Fibroblast of skin of right quadriceps (primary cell): Measurements from ENCODE around the gene CDC42BPB.

Experiments
- DNase-seq: peaks from one replicate; pipeline ENCODE4 v3.0.0-alpha.2; 2013

The CDC42BPB gene

DNA sequence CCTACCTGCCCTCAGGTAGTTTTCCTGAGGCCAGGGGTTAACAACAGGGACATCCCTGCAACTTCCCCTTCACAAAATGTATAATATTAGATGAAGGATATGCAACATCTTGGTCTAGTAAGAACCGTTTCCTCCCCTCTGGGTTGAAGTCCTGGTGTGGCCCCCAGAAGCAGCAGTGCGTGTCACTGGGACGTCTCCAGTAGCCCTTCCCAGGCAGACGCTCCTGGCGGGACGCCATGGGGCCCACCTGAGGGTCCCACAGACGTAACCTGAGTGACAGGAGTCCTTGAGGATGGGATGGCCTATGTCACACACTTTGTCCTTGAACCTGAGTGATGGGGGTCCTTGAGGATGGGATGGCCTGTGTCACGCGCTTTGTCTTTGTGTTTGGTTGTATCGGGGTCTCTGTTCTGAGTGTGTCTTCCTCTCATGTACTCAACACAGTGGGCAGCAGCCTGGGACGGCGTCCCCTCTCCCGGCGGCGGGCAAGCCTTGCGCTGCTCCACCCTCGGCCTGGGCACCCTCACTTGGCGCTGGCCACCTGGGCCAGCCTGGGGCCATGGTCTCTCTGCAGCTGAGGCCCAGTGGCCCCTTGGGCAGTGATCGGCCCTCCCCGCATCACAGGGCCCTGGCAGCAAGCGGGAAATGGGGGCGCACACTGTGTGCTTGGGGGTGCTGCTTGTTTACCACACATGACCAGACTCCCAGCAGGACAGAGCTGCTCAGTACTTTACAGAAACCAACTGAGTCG lies 149.2 kb downstream of the CDC42BPB start:
- DNase-seq = no peak

DNA sequence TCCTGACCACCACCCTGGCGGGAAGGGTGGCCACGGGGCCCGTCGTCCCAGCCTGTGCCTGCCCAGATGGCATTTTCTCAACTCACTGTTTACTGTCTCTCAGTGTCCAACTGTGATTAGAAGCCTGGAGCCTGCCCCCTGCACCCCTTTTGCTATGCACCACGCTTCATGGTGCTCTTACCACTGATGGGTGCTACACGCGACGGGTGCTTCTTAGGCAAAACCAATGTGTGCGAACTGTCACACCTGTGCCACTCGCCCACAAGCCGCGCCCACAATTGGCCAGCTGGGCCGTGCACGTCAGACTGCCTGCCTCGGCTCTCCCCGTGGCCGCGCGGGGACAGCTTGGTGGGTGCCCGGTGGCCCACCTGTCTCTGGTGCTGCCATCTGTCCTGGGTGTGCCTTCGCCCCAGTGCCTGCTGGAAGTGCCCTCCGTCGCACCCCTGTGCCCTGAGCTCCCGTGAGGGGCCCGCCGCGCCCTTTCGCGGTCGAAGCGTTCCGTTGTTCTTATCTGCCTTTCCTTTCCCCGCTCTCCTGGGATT lies 150.0 kb downstream of the CDC42BPB start:
- no peak for DNase-seq

DNA sequence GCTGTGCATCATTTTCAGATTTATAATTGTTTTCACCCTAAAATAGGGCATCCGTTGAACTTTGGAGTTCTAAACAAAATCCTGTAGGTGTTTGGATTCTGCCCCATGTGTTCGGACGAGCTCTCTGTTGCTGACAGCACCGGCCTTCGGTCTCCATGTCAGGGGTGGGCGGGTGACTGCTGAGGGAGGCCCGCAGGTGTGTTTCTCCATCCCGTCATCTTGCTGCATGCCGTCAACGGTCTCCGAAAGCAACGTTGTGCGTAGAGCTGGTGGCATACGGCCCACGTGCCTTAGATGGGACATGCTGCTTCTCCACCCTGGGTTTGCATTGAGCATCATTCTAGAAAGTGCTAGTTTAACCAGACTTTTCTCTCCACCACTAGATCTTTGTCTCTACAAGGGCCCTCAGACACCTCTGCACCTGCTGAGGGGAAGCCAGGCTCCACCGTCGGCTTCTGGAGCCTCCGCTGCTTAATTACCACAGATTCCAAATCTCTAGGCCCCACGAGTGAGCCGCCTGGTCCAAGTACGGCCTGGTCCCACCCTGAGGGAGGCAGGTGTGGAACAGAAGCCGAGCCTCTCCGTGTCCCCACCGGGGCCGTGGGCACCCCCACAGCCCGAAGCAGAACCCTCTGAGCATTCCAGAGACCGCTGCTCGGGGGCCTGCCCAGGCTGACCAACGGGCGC lies 150.6 kb downstream of the CDC42BPB start:
- DNase-seq = no peak

DNA sequence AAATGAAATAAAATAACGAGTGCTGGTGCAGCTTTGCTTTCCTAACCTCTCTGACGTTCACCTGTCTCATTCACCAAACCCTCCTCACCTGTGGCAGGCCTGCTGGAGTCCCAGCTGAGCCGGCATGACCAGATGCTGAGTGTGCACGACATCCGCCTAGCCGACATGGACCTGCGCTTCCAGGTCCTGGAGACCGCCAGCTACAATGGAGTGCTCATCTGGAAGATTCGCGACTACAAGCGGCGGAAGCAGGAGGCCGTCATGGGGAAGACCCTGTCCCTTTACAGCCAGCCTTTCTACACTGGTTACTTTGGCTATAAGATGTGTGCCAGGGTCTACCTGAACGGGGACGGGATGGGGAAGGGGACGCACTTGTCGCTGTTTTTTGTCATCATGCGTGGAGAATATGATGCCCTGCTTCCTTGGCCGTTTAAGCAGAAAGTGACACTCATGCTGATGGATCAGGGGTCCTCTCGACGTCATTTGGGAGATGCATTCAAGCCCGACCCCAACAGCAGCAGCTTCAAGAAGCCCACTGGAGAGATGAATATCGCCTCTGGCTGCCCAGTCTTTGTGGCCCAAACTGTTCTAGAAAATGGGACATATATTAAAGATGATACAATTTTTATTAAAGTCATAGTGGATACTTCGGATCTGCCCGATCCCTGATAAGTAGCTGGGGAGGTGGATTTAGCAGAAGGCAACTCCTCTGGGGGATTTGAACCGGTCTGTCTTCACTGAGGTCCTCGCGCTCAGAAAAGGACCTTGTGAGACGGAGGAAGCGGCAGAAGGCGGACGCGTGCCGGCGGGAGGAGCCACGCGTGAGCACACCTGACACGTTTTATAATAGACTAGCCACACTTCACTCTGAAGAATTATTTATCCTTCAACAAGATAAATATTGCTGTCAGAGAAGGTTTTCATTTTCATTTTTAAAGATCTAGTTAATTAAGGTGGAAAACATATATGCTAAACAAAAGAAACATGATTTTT lies 151.9 kb downstream of the CDC42BPB start:
- DNase-seq = no peak

DNA sequence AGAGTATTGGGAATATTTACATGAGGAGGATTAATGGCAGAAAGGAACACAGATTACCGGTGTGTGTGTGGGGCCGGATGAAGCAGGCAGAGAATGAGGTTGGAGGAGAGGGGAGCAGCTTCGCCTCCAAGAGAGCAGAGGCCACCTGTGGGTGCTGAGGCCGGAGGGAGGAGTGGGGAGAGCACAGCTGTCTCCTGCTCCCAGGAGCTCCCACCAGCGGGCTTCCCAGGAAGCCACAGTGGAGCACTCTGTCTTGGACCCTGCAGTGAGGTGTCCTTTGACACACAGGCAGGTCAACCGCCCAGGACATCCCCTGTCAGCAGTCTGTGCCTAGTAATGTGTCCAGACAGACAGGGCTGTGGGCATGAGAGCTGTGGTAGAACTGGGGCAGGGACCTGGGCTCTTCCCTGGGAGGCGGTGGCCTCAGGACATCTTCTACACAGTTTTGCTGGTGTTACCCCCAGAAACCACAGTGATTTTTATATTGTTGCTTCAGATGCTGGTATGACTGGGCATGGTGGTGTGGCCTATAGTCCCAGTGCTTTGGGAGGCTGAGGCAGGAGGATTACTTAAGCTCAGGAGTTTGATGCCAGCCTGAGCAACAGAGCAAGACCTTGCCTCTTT lies 153.3 kb downstream of the CDC42BPB start:
- no peak for DNase-seq

DNA sequence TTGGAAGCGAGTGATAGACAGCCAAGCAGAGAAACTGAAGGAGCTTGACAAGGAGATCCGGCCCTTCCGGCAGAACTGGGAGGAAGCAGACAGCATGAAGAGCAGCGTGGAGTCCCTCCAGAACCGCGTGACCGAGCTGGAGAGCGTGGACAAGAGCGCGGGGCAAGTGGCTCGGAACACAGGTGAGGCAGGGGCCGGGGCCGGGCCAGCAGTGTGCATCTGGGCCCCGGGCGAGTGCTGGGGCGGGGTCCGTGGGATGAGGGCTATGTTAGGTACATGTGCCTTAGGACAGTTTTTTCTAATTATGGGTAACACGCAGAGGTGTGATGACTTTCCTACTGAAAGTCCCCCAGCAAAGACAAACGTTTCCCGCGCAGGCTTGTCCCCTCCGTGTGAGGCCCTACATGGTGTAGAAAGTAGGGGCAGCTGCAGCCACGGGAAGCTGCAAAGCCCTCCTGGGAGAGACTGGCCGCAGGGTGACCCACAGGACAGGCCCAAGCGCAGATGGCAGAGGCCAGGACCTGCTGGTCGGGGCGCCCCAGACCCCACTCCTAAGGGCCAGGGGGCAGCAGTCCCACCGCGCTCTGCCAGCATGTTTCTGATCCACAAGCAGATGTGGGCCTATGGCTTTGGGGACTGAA lies 154.0 kb downstream of the CDC42BPB start:
- DNase-seq = no peak

DNA sequence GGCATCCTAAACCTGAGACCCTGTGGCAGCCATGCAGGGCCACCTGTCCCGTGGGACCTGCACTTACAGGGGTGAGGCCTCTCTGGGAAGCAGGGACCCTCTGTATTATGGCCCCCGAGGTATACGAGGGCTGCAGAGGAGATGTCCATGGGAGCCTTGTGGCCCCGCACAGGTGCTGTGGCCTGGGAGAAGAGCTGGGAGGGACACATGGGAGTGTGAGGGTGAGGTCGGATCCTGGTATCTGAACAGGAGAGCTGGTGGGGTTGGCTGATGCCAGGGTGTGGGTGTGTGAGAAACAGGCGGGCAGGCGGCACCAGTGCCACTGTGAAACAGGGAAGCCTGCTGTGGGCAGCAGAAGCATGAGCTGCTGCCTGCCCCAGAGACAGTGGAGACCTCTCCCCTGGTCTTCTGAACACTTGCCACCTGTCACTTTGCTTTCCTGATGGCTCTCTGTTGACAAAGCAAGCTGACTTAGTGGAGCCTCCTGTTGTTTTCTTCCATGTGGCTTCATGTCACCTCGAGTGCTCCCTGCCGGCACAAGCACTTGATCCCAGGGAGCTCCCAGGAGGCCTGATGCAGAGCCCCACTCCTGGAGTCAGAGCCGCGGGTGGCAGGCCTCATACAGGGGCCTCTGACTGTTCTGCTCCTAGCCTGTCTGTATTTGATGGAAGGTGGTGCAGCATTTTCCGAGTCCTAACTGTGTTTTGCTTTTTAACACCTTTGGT lies 154.7 kb downstream of the CDC42BPB start:
- no peak for DNase-seq

DNA sequence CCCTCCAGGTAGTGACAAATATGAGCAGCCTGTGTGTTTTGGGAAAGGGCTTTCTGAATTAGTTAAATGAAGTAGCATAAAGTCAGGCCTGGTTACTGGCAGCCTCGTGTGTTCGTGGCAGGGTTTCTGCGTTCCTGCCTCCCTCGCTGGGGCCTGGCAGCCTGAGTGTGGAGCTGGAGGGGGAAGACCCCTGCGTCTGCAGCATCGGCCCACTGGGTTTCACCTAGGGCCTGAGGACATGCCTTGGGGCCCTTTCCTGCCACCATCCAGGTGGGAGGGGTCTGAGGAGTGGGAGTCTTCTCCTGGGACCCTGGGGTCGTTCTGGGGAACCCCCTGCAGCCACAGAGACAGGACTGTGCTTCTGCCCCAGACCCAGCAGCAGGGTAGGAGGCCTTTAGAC lies 155.3 kb downstream of the CDC42BPB start:
- no peak for DNase-seq

DNA sequence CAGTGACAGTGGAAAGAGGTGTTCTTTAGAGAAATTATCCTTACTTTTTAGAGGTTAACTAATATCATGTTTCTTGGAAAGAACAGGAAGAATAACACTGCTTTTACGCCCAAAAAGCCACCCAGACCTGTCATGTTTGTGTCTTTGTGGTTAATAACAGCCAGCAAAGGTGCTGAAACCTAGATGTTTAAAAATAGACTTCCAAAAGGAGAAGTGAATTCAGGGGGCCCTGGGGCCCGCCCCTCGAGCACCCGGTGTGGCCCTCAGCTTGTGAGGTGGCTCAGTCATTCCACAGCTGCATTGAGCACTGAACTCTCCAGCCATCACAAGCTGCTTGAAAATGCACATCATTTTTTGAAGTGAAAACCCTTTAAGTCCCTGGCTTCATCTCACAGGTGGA lies 155.7 kb downstream of the CDC42BPB start:
- no peak for DNase-seq

DNA sequence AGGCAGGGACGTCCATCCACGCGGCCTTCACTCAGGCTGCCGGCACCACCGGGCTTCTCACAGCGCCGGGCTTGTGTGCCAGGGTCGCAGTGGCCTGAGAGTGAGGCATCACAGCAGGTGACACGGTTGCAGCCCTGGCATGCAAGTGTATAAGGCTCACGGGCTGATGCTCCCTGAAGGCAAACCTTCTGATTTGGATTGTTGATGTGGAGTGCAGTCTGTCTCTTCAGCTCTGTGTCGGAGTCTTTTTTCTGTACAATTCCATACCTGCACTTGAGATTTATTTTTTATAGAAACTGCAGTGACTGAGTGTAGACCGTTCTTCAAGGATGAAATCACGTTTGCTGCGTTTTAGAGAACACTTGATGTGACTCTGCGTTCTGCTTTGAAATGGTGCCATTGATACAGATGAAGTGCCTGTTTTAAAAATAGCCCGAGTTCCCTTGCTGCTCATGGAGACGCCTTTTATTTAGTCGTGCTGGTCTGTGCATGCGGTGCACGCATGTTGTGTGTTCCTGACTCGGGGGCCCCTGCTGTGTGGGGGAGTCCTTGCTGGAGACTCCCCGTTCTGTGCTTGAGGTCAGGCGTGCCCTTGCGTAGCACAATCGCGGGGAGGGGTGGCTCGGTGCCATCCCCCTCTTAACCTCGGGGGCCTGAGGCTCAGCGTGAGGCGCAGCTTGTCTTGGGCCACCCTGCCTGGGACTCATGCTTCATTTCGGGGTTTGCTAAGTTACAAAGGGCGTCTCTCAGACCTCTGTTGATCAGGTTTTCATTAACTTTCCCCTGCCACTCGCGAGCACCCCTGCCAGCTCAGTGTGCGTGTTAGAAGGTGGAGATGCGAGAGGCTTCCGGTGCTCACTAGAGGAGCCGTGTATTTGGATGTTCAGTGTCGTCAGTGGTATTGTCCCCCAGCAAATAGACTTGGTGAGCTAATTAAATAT lies 156.4 kb downstream of the CDC42BPB start:
- no peak for DNase-seq

DNA sequence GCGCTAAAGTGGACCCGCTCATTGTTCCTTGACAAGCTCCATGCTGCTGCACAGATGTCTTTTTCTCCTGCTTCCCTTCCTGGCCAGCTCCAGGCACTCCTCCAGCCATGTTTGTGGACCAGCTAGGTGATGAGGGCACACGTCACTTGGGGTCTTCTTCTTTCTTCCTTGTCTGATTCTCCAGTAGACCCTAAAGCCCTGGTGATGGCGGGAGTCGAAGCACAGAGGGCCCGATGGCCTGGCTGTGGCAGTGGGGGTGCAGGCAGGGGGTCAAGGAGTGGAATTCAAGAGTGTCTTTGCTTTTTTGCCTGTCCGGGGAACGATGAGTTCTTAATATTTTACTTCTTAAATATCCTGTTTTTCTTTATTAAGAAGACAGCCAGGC lies 157.8 kb downstream of the CDC42BPB start:
- no peak for DNase-seq

DNA sequence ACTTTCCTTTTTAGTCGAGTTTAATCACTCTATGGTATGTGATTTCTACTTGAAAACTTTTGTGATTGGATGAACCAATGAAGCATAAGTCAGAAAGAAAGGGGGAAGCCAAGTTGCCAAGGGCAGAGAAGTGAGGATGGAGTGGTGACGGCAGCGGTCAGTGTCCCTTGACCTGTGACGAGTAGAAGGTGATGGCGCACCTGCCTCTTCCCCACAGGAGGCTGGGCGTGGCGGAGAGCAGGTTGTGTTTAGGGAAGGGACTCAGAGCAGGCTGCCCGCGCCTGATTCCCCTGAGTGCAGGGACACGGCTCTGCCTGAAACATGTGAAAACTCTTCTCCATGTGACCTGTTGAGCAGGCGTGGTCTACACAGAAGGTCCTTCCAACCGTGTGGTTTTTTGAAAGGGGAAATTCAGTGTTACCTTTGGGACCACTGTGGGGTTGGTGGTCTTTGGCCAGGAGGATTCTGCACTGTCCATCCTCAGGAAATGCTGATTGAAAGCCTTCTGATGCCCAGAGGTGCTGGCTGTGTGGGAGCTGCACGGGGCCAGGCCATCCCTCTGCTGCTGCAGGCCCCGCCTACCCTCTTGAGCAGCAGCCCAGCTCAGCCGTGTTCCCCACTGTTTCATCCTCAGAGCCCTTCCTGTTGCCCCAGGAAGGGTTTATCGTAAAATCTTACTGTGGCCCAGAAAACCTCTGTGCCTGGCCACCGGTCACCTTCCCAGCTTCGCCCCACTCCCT lies 158.4 kb downstream of the CDC42BPB start:
- no peak for DNase-seq

DNA sequence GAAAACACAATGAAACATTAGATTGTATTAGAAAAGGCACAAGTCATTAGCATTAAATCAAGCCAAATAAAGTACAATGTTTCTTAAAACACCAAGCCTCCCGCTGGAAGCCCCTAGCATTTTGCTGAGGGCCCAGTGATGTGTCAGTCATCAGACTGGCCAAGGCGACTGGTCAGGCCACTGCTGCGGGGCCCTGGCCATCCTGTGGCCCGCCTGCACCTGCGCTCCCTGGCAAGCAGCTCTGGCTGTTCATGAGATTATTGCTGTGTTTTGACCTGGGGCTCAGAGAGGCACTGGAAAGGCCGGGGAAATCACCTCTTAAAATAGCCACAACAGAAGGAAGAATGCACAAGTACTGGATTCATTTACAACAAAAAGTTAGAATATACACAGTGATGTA lies 159.1 kb downstream of the CDC42BPB start:
- DNase-seq = no peak

DNA sequence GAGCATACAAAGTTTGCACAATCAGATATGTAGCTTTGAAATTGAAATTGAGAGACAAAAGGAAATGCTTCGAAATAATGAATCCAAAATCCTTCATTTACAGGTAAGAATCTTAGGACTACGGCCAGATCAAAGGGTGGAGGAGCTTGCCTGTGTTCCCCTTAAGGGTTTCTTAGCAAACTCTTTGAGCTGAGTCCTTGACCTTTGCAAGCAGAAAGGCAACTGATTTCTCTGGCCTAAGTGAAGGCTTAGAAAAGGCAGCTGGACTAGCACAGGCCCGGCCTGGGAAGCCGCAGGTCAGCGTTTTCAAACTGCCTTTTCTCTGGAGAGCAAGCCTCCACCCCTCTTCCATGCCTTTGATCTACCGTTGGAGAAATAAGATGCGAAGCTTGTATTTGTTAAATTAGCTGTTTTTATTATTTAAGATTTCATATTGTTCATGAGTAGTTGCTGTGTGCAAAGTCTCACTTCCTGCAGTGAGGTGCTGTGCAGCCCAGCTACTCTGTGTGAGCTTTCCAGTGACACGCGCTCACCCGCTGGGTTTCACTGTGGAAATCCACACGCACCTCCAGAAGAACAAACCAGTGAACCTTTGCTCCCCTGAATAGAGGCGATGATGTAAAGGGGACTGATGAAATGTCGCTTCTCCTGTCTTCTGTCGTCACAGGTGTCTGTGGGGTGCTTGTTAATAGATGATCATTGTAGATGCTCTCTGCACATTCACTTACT lies 159.9 kb downstream of the CDC42BPB start:
- no peak for DNase-seq

DNA sequence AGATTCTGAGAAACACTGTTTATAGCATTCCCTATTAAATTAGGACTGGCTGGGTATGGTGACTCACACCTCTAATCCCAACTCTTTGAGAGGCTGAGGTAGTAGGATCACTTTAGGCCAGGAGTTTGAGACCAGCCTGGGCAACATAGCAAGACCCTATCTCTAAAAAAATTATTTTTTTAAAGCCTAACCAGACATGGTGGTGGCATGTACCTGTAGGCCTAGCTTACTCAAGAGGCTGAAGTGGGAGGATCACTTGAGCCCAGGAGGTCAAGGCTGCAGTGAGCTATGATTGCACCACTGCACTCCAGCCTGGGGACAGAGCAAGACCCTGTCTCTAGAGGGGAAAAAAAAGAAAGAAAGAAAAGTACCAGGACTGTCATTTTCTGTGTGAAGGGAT lies 160.6 kb downstream of the CDC42BPB start:
- peak; percentile 6 for DNase-seq

DNA sequence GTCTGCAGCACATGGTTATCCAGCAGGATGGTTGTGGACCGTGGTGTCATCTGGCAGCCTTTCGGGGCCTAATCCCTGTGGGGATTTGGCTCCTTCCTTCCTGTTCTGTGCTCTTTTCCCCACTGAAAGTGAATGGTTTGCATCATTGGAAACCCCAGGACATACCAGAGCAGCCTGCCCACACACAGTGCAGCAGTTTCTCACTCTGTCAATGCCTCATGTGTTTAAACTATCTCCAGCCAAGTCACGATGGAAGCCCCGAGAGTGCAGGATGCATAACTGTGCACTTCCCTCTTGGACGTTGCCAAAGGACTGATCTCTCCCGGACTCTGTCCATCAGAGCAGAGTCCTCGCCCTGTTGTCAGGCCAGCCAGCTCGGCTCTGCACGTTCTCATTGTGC lies 163.9 kb downstream of the CDC42BPB start:
- peak; percentile 93 for DNase-seq

DNA sequence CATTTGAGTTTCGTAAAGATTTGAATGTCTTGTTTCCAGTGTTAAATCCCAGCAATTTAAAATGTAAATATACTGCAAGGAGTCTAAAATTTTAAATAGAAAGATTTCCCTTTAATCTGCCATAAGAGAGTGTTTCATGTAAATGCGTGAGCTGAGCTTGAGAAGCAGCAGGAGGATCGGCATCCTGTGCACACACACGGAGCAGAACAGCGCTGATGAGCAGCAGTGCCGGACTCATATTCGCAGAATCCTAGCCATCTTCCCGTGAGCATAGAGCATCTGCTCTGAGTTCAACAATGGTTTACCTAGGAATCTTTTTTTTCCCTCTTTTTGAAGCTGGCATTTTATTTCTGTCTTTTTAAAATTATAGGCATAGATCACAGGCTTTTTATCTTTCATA lies 164.7 kb downstream of the CDC42BPB start:
- DNase-seq = no peak

DNA sequence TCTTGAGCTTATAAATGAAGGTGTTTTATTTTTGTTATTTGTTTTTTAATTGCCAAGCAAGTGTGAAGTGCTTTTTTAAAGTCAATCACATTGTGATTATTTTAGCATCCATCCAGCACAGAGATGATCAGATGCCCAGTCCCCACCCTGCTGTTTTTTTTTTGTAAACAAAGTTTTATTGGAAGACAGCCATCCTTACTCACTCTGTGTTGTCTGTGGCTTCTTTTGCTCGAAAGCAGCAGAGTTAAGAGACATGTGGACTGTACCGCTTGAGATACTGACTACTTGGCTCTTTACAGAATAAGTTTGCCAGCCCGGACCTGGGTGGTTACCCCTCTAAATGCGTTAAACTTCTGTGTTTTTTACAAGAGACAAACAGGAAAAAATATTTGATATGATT lies 165.8 kb downstream of the CDC42BPB start:
- peak; percentile 42 for DNase-seq

DNA sequence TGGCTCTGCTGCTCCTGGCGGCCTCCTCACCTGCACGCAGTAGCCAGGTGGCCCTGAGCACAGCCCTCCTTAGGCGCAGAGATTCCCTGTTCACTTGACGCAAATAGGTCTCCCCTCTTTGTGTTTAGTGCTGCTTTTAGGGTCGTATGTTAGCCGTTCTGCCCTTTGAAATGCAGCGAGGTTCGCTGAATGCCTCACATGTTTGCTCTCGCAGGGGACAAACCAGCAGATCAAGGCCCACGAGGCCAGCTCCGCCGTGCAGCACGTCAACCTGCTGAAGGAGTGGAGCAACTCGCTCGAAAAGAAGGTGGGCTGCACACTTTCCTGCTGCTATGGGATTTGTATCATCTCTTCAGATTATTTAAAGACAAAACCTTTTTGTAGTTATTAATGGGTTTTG lies 166.2 kb downstream of the CDC42BPB start:
- no peak for DNase-seq
